22Rv1 (cell line): ENCODE data around the gene FLG.
"Not testable (repeated sequence)": the region's sequence is repeated elsewhere in the genome, so short reads cannot be mapped to it uniquely, and the experiment has no call there.

Experiments used
- H3K27ac ChIP-seq: fragments of 450-650 bp; 2 replicates; pipeline ENCODE4 v1.5.1; 2017
- CTCF ChIP-seq: fragments of 450-650 bp; IDR thresholded peaks from 2 replicates; pipeline ENCODE4 v1.5.1; 2017; ENCODE audit warnings: mild to moderate bottlenecking
- ZFX ChIP-seq: fragments of 450-650 bp; IDR thresholded peaks from 2 replicates; pipeline ENCODE4 v1.6.1; 2017; ENCODE audit warnings: antibody characterized with exemption, borderline replicate concordance

The FLG gene

GRCh38 chr1:152313319-152313801 lies 11.7 kb downstream of the FLG start:
- TF ChIP-seq ZFX: no peak
- no peak for TF ChIP-seq CTCF
- no peak overlapping the region for H3K27ac ChIP-seq

GRCh38 chr1:152312169-152312568 lies 12.9 kb downstream of the FLG start:
- H3K27ac ChIP-seq: not testable (repeated sequence)

- no peak for TF ChIP-seq ZFX
- no peak for TF ChIP-seq CTCF
- no peak overlapping the region for H3K27ac ChIP-seq
These were observed 15.1 kb downstream of the FLG start for GRCh38 chr1:152309955-152310354.

GRCh38 chr1:152309320-152309901 lies 15.6 kb downstream of the FLG start:
- not testable (repeated sequence) for H3K27ac ChIP-seq

- H3K27ac ChIP-seq: not testable (repeated sequence)
These were observed 16.3 kb downstream of the FLG start for GRCh38 chr1:152308758-152309157.

- not testable (repeated sequence) for H3K27ac ChIP-seq
These were observed 17.1 kb downstream of the FLG start for GRCh38 chr1:152307970-152308369.

- not testable (repeated sequence) for H3K27ac ChIP-seq
These were observed 18.9 kb downstream of the FLG start for GRCh38 chr1:152306123-152306522.

- not testable (repeated sequence) for H3K27ac ChIP-seq
These were observed 20.3 kb downstream of the FLG start for GRCh38 chr1:152304773-152305172.

- H3K27ac ChIP-seq: not testable (repeated sequence)
These were observed 21.7 kb downstream of the FLG start for GRCh38 chr1:152303139-152303872.

- H3K27ac ChIP-seq: not testable (repeated sequence)
These were observed 68.6 kb downstream of the FLG start for GRCh38 chr1:152256394-152256793.
